GM23248 (cell line): ENCODE measurements around the gene GSTT4.
"Not testable (repeated sequence)": the region's sequence is repeated elsewhere in the genome, so short reads cannot be mapped to it uniquely, and the experiment has no call there.

ENCODE experiments used
- EZH2 ChIP-seq: fragments of 200-600 bp; sonication (generic); IDR thresholded peaks from 2 replicates; pipeline ENCODE4 v1.6.1; 2018; ENCODE audit warnings: antibody characterized with exemption, mild to moderate bottlenecking; ENCODE audit not compliant: insufficient read depth, poor library complexity, severe bottlenecking
- EZH2phosphoT487 ChIP-seq: fragments of 200-600 bp; sonication (generic); IDR thresholded peaks from 2 replicates; pipeline ENCODE4 v1.6.1; 2018; ENCODE audit warnings: antibody characterized with exemption, moderate library complexity, mild to moderate bottlenecking, low read depth; ENCODE audit not compliant: insufficient read depth

DNA sequence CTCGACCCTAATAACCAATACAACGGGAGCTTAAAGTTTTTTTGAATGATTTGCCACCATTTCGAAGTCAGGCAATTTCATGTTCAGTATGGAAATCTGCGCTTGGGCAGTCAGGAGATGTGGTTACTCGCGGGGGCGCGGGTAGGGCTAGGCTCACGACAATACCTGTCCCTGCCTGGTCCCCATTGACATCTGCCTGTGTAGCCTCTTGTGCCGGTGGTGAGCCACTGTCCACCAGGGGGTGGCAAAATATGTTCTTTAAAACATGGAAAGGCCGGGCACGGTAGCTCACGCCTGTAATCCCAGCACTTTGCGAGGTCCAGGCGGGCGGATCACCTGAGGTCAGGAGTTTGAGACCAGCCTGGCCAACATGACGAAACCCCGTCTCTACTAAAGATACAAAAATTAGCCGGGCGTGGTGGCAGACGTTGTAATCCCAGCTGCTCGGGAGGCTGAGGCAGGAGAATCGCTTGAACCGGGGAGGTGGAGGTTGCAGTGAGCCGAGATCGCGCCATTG, 30.4 kb downstream of the GSTT4 start:
- not testable (repeated sequence) for TF ChIP-seq EZH2, EZH2phosphoT487
